NCI-H446 treated with DMSO at 0.1 percent for 48 hours (cell line): ENCODE results near the gene SYNPR.
"Not testable (repeated sequence)": the region's sequence is repeated elsewhere in the genome, so short reads cannot be mapped to it uniquely, and the experiment has no call there.

Experiments used
- DNase-seq: peaks from one replicate; lab custom pipeline; 2025; lab: John Stamatoyannopoulos, UW

The SYNPR gene

GRCh38 chr3:63278171-63279004, at the start of gene SYNPR:
TSS of gene SYNPR (plus strand) at chr3:63278308.
- DNase-seq: peak; percentile 2

- DNase-seq: peak; percentile 58
Observed at GRCh38 chr3:63228677-63229076, 49.4 kb upstream of the SYNPR start.

GRCh38 chr3:63230146-63230545, 48.0 kb upstream of the SYNPR start:
- no peak for DNase-seq

- DNase-seq: no peak
Observed at GRCh38 chr3:63231643-63232042, 46.5 kb upstream of the SYNPR start.

GRCh38 chr3:63232764-63233396, 45.2 kb upstream of the SYNPR start:
- DNase-seq: no peak

GRCh38 chr3:63240381-63240902, 37.7 kb upstream of the SYNPR start:
- no peak for DNase-seq

- no peak for DNase-seq
Observed at GRCh38 chr3:63242124-63242523, 36.0 kb upstream of the SYNPR start.

GRCh38 chr3:63244486-63244885, 33.6 kb upstream of the SYNPR start:
- no peak for DNase-seq

- no peak for DNase-seq
Observed at GRCh38 chr3:63245726-63246241, 32.3 kb upstream of the SYNPR start.

- no peak for DNase-seq
Observed at GRCh38 chr3:63248015-63248414, 30.1 kb upstream of the SYNPR start.

- DNase-seq: no peak
Observed at GRCh38 chr3:63251499-63251898, 26.6 kb upstream of the SYNPR start.

- not testable (repeated sequence) for DNase-seq
Observed at GRCh38 chr3:63255819-63256218, 22.3 kb upstream of the SYNPR start.

- no peak for DNase-seq
Observed at GRCh38 chr3:63264716-63265115, 13.4 kb upstream of the SYNPR start.

GRCh38 chr3:63274359-63274758, 3.7 kb upstream of the SYNPR start:
- no peak for DNase-seq

GRCh38 chr3:63279005-63279841, 1.1 kb downstream of the SYNPR start:
- no peak for DNase-seq

GRCh38 chr3:63287610-63288009, 9.5 kb downstream of the SYNPR start:
- DNase-seq: no peak

- no peak for DNase-seq
Observed at GRCh38 chr3:63290686-63291085, 12.6 kb downstream of the SYNPR start.

GRCh38 chr3:63294332-63294731, 16.2 kb downstream of the SYNPR start:
- DNase-seq: no peak

- no peak for DNase-seq
Observed at GRCh38 chr3:63295356-63295755, 17.2 kb downstream of the SYNPR start.

- no peak for DNase-seq
Observed at GRCh38 chr3:63295806-63296205, 17.7 kb downstream of the SYNPR start.

- DNase-seq: no peak
Observed at GRCh38 chr3:63296249-63296648, 18.1 kb downstream of the SYNPR start.

GRCh38 chr3:63303238-63303637, 25.1 kb downstream of the SYNPR start:
- DNase-seq: no peak
